Stimulated activated CD4-positive, alpha-beta T cell treated with anti-CD3 and anti-CD28 coated beads, Interleukin-1b, Interleukin-23, amount 100 ng/mL, for 1 hour (primary cell): Measurements from ENCODE around the gene SIRT5.
A peak's percentile ranks its signal among the peaks of the same experiment; 100 is the strongest.

Experiments
- DNase-seq, 2 donors: peaks; one replicate each; pipeline ENCODE4 v3.0.0-alpha.2; 2020; ENCODE audit warnings: low read depth in 2 of 2

SIRT5 gene

GRCh38 chr6:13589801-13590200 lies 15.4 kb downstream of the SIRT5 start:
- DNase-seq = no peak

- DNase-seq = no peak
Measured at GRCh38 chr6:13590574-13591153, 16.3 kb downstream of the SIRT5 start.

- no peak for DNase-seq
Measured at GRCh38 chr6:13591205-13591921, 17.0 kb downstream of the SIRT5 start.

- DNase-seq = no peak
Measured at GRCh38 chr6:13593103-13593502, 18.7 kb downstream of the SIRT5 start.

- DNase-seq = no peak
Measured at GRCh38 chr6:13593720-13594119, 19.3 kb downstream of the SIRT5 start.

- DNase-seq = no peak
Measured at GRCh38 chr6:13597073-13597472, 22.7 kb downstream of the SIRT5 start.

- DNase-seq = no peak
Measured at GRCh38 chr6:13600036-13600435, 25.6 kb downstream of the SIRT5 start.

GRCh38 chr6:13604135-13604534 lies 29.7 kb downstream of the SIRT5 start:
- no peak for DNase-seq

- DNase-seq = no peak
Measured at GRCh38 chr6:13604546-13605416, 30.4 kb downstream of the SIRT5 start.

- no peak for DNase-seq
Measured at GRCh38 chr6:13605634-13606033, 31.2 kb downstream of the SIRT5 start.

- no peak for DNase-seq
Measured at GRCh38 chr6:13611715-13612114, 37.3 kb downstream of the SIRT5 start.

- DNase-seq = no peak
Measured at GRCh38 chr6:13613029-13613594, 38.7 kb downstream of the SIRT5 start.

GRCh38 chr6:13614126-13614925 lies 39.9 kb downstream of the SIRT5 start:
- no peak for DNase-seq

- peak; percentile 98 to 99 for DNase-seq
Measured at GRCh38 chr6:13614926-13615791, 40.8 kb downstream of the SIRT5 start, which contains the start of gene NOL7. Gene NOL7, plus strand, starts transcription at chr6:13615335. Its CDS starts 24 bp downstream, at chr6:13615359.

- peak in 1 of 2 donors; percentile 27 for DNase-seq
Measured at GRCh38 chr6:13615792-13616120, 41.4 kb downstream of the SIRT5 start.

GRCh38 chr6:13617066-13617465 lies 42.7 kb downstream of the SIRT5 start:
- no peak for DNase-seq

- DNase-seq = no peak
Measured at GRCh38 chr6:13624871-13625288, 50.5 kb downstream of the SIRT5 start.

- no peak for DNase-seq
Measured at GRCh38 chr6:13629459-13630116, 55.2 kb downstream of the SIRT5 start.

- DNase-seq = no peak
Measured at GRCh38 chr6:13630499-13630898, 56.1 kb downstream of the SIRT5 start.

GRCh38 chr6:13633343-13633742 lies 58.9 kb downstream of the SIRT5 start:
- no peak for DNase-seq
